BE2C (cell line): ENCODE measurements around the gene NOP9.

Experiments
- DNase-seq: peaks from one replicate; pipeline ENCODE4 v3.0.0-alpha.2; 2020
- H3K27me3 ChIP-seq: fragments of 250-450 bp; sonication (Bioruptor Pico); 2 replicates; pipeline ENCODE4 v1.5.1; 2020; ENCODE audit warnings: mild to moderate bottlenecking
- H3K36me3 ChIP-seq: fragments of 250-450 bp; sonication (Bioruptor Pico); 2 replicates; pipeline ENCODE4 v1.5.1; 2020; ENCODE audit warnings: mild to moderate bottlenecking
- H3K4me1 ChIP-seq: fragments of 250-450 bp; sonication (Bioruptor Pico); 2 replicates; pipeline ENCODE4 v1.5.1; 2020
- H3K4me3 ChIP-seq: 2 replicates; pipeline ENCODE4 v1.5.1; 2011; ENCODE audit warnings: low read depth, low read length
- H3K9me3 ChIP-seq: fragments of 250-450 bp; sonication (Bioruptor Pico); 2 replicates; pipeline ENCODE4 v1.5.1; 2020
- TF ChIP-seq, protein P1 (sequence below): IDR thresholded peaks from 2 replicates; pipeline ENCODE4 v1.5.1; 2012; ENCODE audit warnings: mild to moderate bottlenecking, low read depth, low read length

Gene NOP9

GRCh38 chr14:24309538-24310264, 10.1 kb downstream of the NOP9 start, which contains the start of gene LTB4R2:
TSS of gene LTB4R2 (plus strand) at chr14:24310140. CDS start at chr14:24310665, 525 bp downstream.
- no peak for DNase-seq
- Histone ChIP-seq H3K9me3 (no peaks in the 10 kb centered on the region), H3K4me3 (no peak within 1 kb of the TSS), H3K27me3 (no peaks in the 10 kb centered on the region), H3K4me1 (no peaks in the 10 kb centered on the region), H3K36me3 (peaks cover 36% of the 10 kb centered on the region)
- TF ChIP-seq, protein P1, sequence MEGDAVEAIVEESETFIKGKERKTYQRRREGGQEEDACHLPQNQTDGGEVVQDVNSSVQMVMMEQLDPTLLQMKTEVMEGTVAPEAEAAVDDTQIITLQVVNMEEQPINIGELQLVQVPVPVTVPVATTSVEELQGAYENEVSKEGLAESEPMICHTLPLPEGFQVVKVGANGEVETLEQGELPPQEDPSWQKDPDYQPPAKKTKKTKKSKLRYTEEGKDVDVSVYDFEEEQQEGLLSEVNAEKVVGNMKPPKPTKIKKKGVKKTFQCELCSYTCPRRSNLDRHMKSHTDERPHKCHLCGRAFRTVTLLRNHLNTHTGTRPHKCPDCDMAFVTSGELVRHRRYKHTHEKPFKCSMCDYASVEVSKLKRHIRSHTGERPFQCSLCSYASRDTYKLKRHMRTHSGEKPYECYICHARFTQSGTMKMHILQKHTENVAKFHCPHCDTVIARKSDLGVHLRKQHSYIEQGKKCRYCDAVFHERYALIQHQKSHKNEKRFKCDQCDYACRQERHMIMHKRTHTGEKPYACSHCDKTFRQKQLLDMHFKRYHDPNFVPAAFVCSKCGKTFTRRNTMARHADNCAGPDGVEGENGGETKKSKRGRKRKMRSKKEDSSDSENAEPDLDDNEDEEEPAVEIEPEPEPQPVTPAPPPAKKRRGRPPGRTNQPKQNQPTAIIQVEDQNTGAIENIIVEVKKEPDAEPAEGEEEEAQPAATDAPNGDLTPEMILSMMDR: no peak

DNA sequence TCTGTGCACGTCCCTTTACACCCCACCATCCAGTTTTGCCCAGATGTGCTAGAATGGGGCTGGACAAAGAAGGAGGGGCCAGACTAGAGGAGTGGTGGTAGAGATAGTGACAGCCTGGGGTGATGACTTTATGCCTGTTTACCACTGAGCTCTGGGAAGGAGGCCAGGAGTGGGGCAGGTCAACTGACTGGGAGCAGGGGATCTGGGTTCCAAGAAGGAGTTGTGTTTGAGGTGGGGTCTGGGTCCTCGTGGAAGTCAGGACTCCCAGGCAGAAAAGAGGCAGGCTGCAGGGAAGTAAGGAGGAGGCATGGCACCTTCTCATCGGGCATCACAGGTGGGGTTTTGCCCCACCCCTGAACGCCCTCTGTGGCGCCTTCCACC, 10.6 kb downstream of the NOP9 start:
- peaks cover 31% of the 10 kb centered on the region for H3K36me3 ChIP-seq
- no peaks in the 10 kb centered on the region for H3K4me1 ChIP-seq
- TF ChIP-seq, protein P1: no peak
- DNase-seq: no peak
- H3K4me3 ChIP-seq: no peak overlapping the region
- H3K27me3 ChIP-seq: no peaks in the 10 kb centered on the region; the same call in 1 of the 2 replicates
- no peaks in the 10 kb centered on the region for H3K9me3 ChIP-seq

- TF ChIP-seq, protein P1: no peak
- Histone ChIP-seq H3K27me3 (peaks cover 5% of the 10 kb centered on the region), H3K4me1 (peaks cover under 1% of the 10 kb centered on the region; the same call in 1 of the 2 replicates), H3K36me3 (peaks cover 24% of the 10 kb centered on the region), H3K4me3 (no peak within 1 kb of the TSS), H3K9me3 (peaks cover 2% of the 10 kb centered on the region)
- no peak for DNase-seq
Measured at GRCh38 chr14:24310646-24311604, 11.3 kb downstream of the NOP9 start, which contains the start of gene LTB4R. TSS of gene LTB4R (plus strand) at chr14:24311502. CDS start at chr14:24315652, 4,150 bp downstream.

- H3K4me1 ChIP-seq: peaks cover 3% of the 10 kb centered on the region
- TF ChIP-seq, protein P1: no peak
- peaks cover 18% of the 10 kb centered on the region for H3K36me3 ChIP-seq
- peaks cover 16% of the 10 kb centered on the region for H3K27me3 ChIP-seq
- H3K9me3 ChIP-seq: peaks cover 10% of the 10 kb centered on the region
- no peak for DNase-seq
- no peak overlapping the region for H3K4me3 ChIP-seq
Measured at GRCh38 chr14:24311837-24312615, 12.4 kb downstream of the NOP9 start.

DNA sequence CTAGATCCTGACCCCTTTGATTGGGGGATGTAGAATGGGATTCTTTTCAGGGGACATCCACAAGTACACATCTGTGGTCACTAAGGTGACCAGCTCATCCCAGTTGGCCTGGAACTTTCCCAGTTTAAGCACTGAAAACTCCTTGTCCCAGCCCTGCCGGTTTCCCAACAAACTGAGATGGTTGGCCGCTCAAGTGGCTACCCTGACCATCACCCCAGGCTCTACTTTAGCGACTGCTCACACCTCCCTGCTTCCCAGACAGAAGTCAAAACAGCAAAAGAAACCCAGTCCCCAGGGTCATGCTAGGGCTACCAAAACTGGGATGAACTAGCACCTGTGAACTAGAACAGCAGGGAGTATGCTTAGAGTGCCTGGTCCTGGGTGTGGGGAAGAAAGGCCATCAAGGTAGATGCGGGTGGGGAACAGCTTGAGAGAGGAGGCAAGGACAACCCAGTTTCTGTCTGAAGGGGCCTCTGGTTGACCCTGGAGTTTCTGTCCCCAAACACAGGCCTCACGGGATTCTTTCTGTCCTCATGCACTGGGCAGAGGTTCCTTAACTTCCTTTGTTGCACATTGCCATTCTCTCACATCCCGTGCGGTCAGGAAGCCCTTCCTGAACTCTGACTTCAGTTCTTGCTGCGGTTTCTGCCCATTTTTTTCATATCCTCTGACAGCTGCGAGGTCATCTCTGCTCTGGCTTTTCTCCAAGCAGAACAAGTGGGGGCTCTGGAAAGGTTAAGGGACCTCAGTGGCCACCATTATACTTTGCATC, 13.3 kb downstream of the NOP9 start:
- TF ChIP-seq, protein P1: no peak
- Histone ChIP-seq H3K9me3 (peaks cover 10% of the 10 kb centered on the region), H3K36me3 (peaks cover 9% of the 10 kb centered on the region), H3K4me3 (no peak overlapping the region), H3K27me3 (peaks cover 25% of the 10 kb centered on the region), H3K4me1 (peaks cover 3% of the 10 kb centered on the region)
- DNase-seq: no peak
